Neural cell (in vitro differentiated cells): ENCODE data around the gene GALNT2. TPM values are rescaled to one million over a fixed set of nuclear protein-coding genes. Genes with fewer than 3 reads are reported as not detected.

Source experiments
- H2AFZ ChIP-seq: fragments of 200-600, 300-800 bp; sonication (generic), shearing (Covaris generic); 2 replicates; pipeline ENCODE4 v1.6.0; 2014; ENCODE audit warnings: low read depth, mild to moderate bottlenecking, antibody characterized with exemption, low read length, moderate library complexity
- H3F3A ChIP-seq: fragments of 200-600 bp; shearing (Covaris generic); 2 replicates; pipeline ENCODE4 v1.6.1; 2016; ENCODE audit warnings: mild to moderate bottlenecking, moderate library complexity, mixed read lengths, antibody characterized with exemption, low read length; ENCODE audit not compliant: insufficient read depth, poor library complexity, severe bottlenecking
- H3K27ac ChIP-seq: fragments of 200-600, 300-800 bp; sonication (generic), shearing (Covaris generic); 2 replicates; pipeline ENCODE4 v1.5.1; 2014; ENCODE audit warnings: mild to moderate bottlenecking, low read length, moderate library complexity
- H3K27me3 ChIP-seq: fragments of 300-800, 200-600 bp; sonication (generic), shearing (Covaris generic); 2 replicates; pipeline ENCODE4 v1.6.0; 2014; ENCODE audit warnings: mild to moderate bottlenecking, low read depth, low read length, moderate library complexity; ENCODE audit not compliant: insufficient read depth
- H3K36me3 ChIP-seq: fragments of 300-800, 200-600 bp; sonication (generic), shearing (Covaris generic); 2 replicates; pipeline ENCODE4 v1.5.1; 2014; ENCODE audit warnings: mild to moderate bottlenecking, antibody characterized with exemption, low read length, moderate library complexity; ENCODE audit not compliant: insufficient read depth
- H3K4me2 ChIP-seq: fragments of 300-800, 200-600 bp; sonication (generic), shearing (Covaris generic); 2 replicates; pipeline ENCODE4 v1.6.0; 2014; ENCODE audit warnings: mild to moderate bottlenecking, low read length
- H3K4me3 ChIP-seq: fragments of 300-800, 200-600 bp; sonication (generic), shearing (Covaris generic); 2 replicates; pipeline ENCODE4 v1.5.1; 2014; ENCODE audit warnings: mild to moderate bottlenecking, low read length, moderate library complexity
- H3K79me2 ChIP-seq: fragments of 200-600 bp; shearing (Covaris generic); replicated peaks from 2 replicates; pipeline ENCODE4 v1.6.0; 2014; ENCODE audit warnings: mild to moderate bottlenecking, low read length, moderate library complexity; ENCODE audit not compliant: insufficient read depth
- H3K9ac ChIP-seq: fragments of 300-800, 200-600 bp; sonication (generic), shearing (Covaris generic); 2 replicates; pipeline ENCODE4 v1.6.1; 2016; ENCODE audit warnings: mild to moderate bottlenecking, low read length, mixed read lengths
- H3K9me2 ChIP-seq: fragments of 200-600 bp; shearing (Covaris generic); 2 replicates; pipeline ENCODE4 v1.6.1; 2016; ENCODE audit warnings: mild to moderate bottlenecking, low read length, mixed read lengths; ENCODE audit not compliant: insufficient read depth
- H3K9me3 ChIP-seq: fragments of 200-600, 300-800 bp; sonication (generic), shearing (Covaris generic); 2 replicates; pipeline ENCODE4 v1.6.1; 2016; ENCODE audit warnings: mild to moderate bottlenecking, mixed run types, low read length, moderate library complexity, mixed read lengths
- H4K20me1 ChIP-seq: fragments of 200-600 bp; shearing (Covaris generic); 2 replicates; pipeline ENCODE4 v1.6.1; 2016; ENCODE audit warnings: mild to moderate bottlenecking, mixed run types; ENCODE audit not compliant: insufficient read depth
- CTCF ChIP-seq: fragments of 450-650 bp; IDR thresholded peaks from 2 replicates; pipeline ENCODE4 v1.5.1; 2014; ENCODE audit warnings: antibody characterized with exemption, mild to moderate bottlenecking, moderate library complexity; ENCODE audit not compliant: poor library complexity, severe bottlenecking
- EP300 ChIP-seq: fragments of 450-650 bp; conservative IDR thresholded peaks from 2 replicates; pipeline ENCODE4 v1.6.1; 2014; ENCODE audit warnings: antibody characterized with exemption, mild to moderate bottlenecking, moderate library complexity; ENCODE audit not compliant: poor library complexity, severe bottlenecking
- EZH2 ChIP-seq: fragments of 200-600, 300-800 bp; shearing (Covaris generic), sonication (generic); IDR thresholded peaks from 2 replicates; pipeline ENCODE4 v1.6.1; 2014; ENCODE audit warnings: antibody characterized with exemption, low read length, borderline replicate concordance, mild to moderate bottlenecking; ENCODE audit not compliant: insufficient read depth, poor library complexity, severe bottlenecking
- MXI1 ChIP-seq: fragments of 450-650 bp; conservative IDR thresholded peaks from 2 replicates; pipeline ENCODE4 v1.6.1; 2014; ENCODE audit warnings: antibody characterized with exemption, mild to moderate bottlenecking; ENCODE audit not compliant: poor library complexity, severe bottlenecking
- POLR2AphosphoS5 ChIP-seq: IDR thresholded peaks from 2 replicates; pipeline ENCODE4 v1.6.1; 2012
- RAD21 ChIP-seq: fragments of 450-650 bp; conservative IDR thresholded peaks from 2 replicates; pipeline ENCODE4 v1.6.1; 2014; ENCODE audit warnings: antibody characterized with exemption, mild to moderate bottlenecking, moderate library complexity
- SMC3 ChIP-seq: fragments of 450-650 bp; conservative IDR thresholded peaks from 2 replicates; pipeline ENCODE4 v1.6.1; 2014; ENCODE audit warnings: antibody characterized with exemption, mild to moderate bottlenecking, moderate library complexity; ENCODE audit not compliant: poor library complexity
- TAF1 ChIP-seq: IDR thresholded peaks from 2 replicates; pipeline ENCODE4 v1.6.1; 2012; ENCODE audit warnings: low read depth
- polyA plus RNA-seq: library from polyadenylated mRNA; depleted of rRNA; stranded (reverse); fragments of >200 nt; gene quantifications from 2 replicates; pipeline ENCODE4 v1.2.3, GENCODE V29; 2014
- TF ChIP-seq, protein P1 (sequence below): IDR thresholded peaks from 2 replicates; pipeline ENCODE4 v1.6.1; 2012; ENCODE audit warnings: borderline replicate concordance

The GALNT2 gene
- polyA plus RNA-seq, 1 donor from 2014 or later: 38.8 TPM

- Histone ChIP-seq H3K79me2 (no peaks in the 10 kb centered on the region), H3K9ac (no peak overlapping the region), H3K4me3 (no peak overlapping the region)
Measured at GRCh38 chr1:230315099-230315498, 248.1 kb downstream of the GALNT2 start.

GRCh38 chr1:230316864-230317745 is 250.1 kb downstream of the GALNT2 start:
- no peak overlapping the region for H3K4me3 ChIP-seq
- no peak overlapping the region for H3K4me2 ChIP-seq
- H2AFZ ChIP-seq: no peak overlapping the region
- no peaks in the 10 kb centered on the region for H4K20me1 ChIP-seq
- no peak overlapping the region for H3K9ac ChIP-seq
- H3K79me2 ChIP-seq: no peaks in the 10 kb centered on the region
- no peaks in the 10 kb centered on the region for H3K9me2 ChIP-seq
- peaks cover 4% of the 10 kb centered on the region for H3K36me3 ChIP-seq
- TF ChIP-seq EP300 (no peak), MXI1 (no peak), SMC3 (no peak), POLR2AphosphoS5 (no peak), RAD21 (no peak), TAF1 (no peak), CTCF (no peak), EZH2 (no peak)
- TF ChIP-seq, protein P1, sequence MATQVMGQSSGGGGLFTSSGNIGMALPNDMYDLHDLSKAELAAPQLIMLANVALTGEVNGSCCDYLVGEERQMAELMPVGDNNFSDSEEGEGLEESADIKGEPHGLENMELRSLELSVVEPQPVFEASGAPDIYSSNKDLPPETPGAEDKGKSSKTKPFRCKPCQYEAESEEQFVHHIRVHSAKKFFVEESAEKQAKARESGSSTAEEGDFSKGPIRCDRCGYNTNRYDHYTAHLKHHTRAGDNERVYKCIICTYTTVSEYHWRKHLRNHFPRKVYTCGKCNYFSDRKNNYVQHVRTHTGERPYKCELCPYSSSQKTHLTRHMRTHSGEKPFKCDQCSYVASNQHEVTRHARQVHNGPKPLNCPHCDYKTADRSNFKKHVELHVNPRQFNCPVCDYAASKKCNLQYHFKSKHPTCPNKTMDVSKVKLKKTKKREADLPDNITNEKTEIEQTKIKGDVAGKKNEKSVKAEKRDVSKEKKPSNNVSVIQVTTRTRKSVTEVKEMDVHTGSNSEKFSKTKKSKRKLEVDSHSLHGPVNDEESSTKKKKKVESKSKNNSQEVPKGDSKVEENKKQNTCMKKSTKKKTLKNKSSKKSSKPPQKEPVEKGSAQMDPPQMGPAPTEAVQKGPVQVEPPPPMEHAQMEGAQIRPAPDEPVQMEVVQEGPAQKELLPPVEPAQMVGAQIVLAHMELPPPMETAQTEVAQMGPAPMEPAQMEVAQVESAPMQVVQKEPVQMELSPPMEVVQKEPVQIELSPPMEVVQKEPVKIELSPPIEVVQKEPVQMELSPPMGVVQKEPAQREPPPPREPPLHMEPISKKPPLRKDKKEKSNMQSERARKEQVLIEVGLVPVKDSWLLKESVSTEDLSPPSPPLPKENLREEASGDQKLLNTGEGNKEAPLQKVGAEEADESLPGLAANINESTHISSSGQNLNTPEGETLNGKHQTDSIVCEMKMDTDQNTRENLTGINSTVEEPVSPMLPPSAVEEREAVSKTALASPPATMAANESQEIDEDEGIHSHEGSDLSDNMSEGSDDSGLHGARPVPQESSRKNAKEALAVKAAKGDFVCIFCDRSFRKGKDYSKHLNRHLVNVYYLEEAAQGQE: no peak
- H3K27me3 ChIP-seq: no peaks in the 10 kb centered on the region
- no peak overlapping the region for H3K27ac ChIP-seq
- no peaks in the 10 kb centered on the region for H3F3A ChIP-seq
- no peaks in the 10 kb centered on the region for H3K9me3 ChIP-seq

More at GRCh38 chr1:230315099-230315498, 248.1 kb downstream of the GALNT2 start:
- Histone ChIP-seq H3K4me2 (no peak overlapping the region), H4K20me1 (no peaks in the 10 kb centered on the region), H3K27me3 (no peaks in the 10 kb centered on the region), H3F3A (no peaks in the 10 kb centered on the region), H2AFZ (no peak overlapping the region), H3K36me3 (peaks cover 4% of the 10 kb centered on the region), H3K9me2 (no peaks in the 10 kb centered on the region), H3K9me3 (no peaks in the 10 kb centered on the region), H3K27ac (no peak overlapping the region)
- TF ChIP-seq MXI1: no peak
